HCT116 (cell line): ENCODE results near the gene SKA1. TPM values are rescaled to one million over a fixed set of nuclear protein-coding genes. Genes with fewer than 3 reads are reported as not detected.

Experiments used
- ATAC-seq: fragments of 200-7000 bp; cut with Tn5 transposase; 2 replicates; pipeline ENCODE4 v1.9.1; 2020; ENCODE audit warnings: mild to moderate bottlenecking, moderate library complexity
- BruUV-seq: library from RNA; stranded (reverse); fragments of 400-500 nt; replicated peaks from 2 replicates; lab custom pipeline; 2021; lab: Mats Ljungman, UMichigan
- CTCF ChIA-PET: fragments of 300-600 bp; sonication (Branson Sonifier 250); formaldehyde crosslinking; loops from one replicate; lab custom pipeline; 2021; ENCODE audit warnings: antibody characterized with exemption; lab: Charles Lee
- POLR2A ChIA-PET: fragments of 300-600, 350-600 bp; sonication (Branson Sonifier 250); formaldehyde crosslinking; loops from one replicate; lab custom pipeline; 2021; ENCODE audit warnings: antibody characterized with exemption; lab: Charles Lee
- RAD21 ChIA-PET, 2 experiments: fragments of 300-600 bp; sonication (Branson Sonifier 250); formaldehyde crosslinking; loops; one replicate each; lab custom pipeline; 2023; ENCODE audit warnings: low total read pairs in 2 of 2; ENCODE audit not compliant: uncharacterized antibody in 2 of 2, unreplicated experiment in 2 of 2, low non-redundant PET in 1 of 2; lab: Charles Lee
- DNase-seq: peaks from one replicate; pipeline ENCODE4 v3.0.0-alpha.2; 2010; ENCODE audit warnings: low read depth, low spot score
- H2AFZ ChIP-seq: fragments of 200-600 bp; shearing (Covaris generic), sonication (generic); 2 replicates; pipeline ENCODE4 v1.6.1; 2017; ENCODE audit warnings: low read depth, mixed run types, mixed read lengths, antibody characterized with exemption, low read length; ENCODE audit not compliant: poor library complexity, severe bottlenecking
- H3K27ac ChIP-seq: 2 replicates; pipeline ENCODE4 v1.5.1; 2012; ENCODE audit warnings: low read depth, low read length
- H3K27me3 ChIP-seq: fragments of 200-600 bp; sonication (generic); 2 replicates; pipeline ENCODE4 v1.6.1; 2016; ENCODE audit warnings: mixed run types, low read length, mixed read lengths; ENCODE audit not compliant: insufficient read depth
- H3K36me3 ChIP-seq, 2 experiments: fragments of 200-500 bp in 1 of 2; fragments of 200-600 bp in 1 of 2; sonication (Bioruptor generic) in 1 of 2; sonication (generic) in 1 of 2; 2 replicates each; pipeline versions ENCODE4 v1.5.1 to v1.6.1; 2014 to 2016; ENCODE audit warnings: low read length in 2 of 2, inconsistent platforms in 1 of 2, mixed read lengths in 1 of 2, mixed run types in 1 of 2; ENCODE audit not compliant: insufficient read depth in 2 of 2, control insufficient read depth in 1 of 2
- H3K4me1 ChIP-seq, 2 experiments: fragments of 200-600 bp in 1 of 2; sonication (generic) in 1 of 2; 2 replicates each; pipeline versions ENCODE4 v1.5.1 to v1.6.1; 2012 to 2017; ENCODE audit warnings: low read length in 2 of 2, inconsistent platforms in 1 of 2, mild to moderate bottlenecking in 1 of 2, mixed read lengths in 1 of 2, mixed run types in 1 of 2, moderate library complexity in 1 of 2; ENCODE audit not compliant: insufficient read depth in 2 of 2, control insufficient read depth in 1 of 2
- H3K4me2 ChIP-seq: fragments of 200-600 bp; sonication (generic); 2 replicates; pipeline ENCODE4 v1.6.1; 2017; ENCODE audit warnings: mixed run types, low read length, mixed read lengths
- H3K4me3 ChIP-seq, 2 experiments: fragments of 200-600 bp in 1 of 2; sonication (generic) in 1 of 2; replicated peaks in 1 of 2; 2 replicates each; pipeline ENCODE4 v1.5.1; 2011 to 2016; ENCODE audit warnings: low read length in 2 of 2, control low read depth in 1 of 2, low read depth in 1 of 2, mild to moderate bottlenecking in 1 of 2, mixed read lengths in 1 of 2, mixed run types in 1 of 2
- H3K79me2 ChIP-seq: fragments of 200-600 bp; sonication (generic); 2 replicates; pipeline ENCODE4 v1.6.1; 2017; ENCODE audit warnings: mild to moderate bottlenecking, mixed run types, low read length, moderate library complexity, mixed read lengths; ENCODE audit not compliant: insufficient read depth
- H3K9ac ChIP-seq: fragments of 200-600 bp; sonication (generic); 2 replicates; pipeline ENCODE4 v1.6.1; 2016; ENCODE audit warnings: low read length, mixed read lengths
- H3K9me2 ChIP-seq: fragments of 200-600 bp; sonication (generic), shearing (Covaris generic); 2 replicates; pipeline ENCODE4 v1.6.1; 2017; ENCODE audit warnings: mixed run types, mild to moderate bottlenecking, moderate library complexity; ENCODE audit not compliant: insufficient read depth
- H3K9me3 ChIP-seq, 2 experiments: fragments of 200-500 bp in 1 of 2; fragments of 200-600 bp in 1 of 2; sonication (Bioruptor generic) in 1 of 2; sonication (generic) in 1 of 2; 2 replicates each; pipeline ENCODE4 v1.6.1; 2014 to 2017; ENCODE audit warnings: low read length in 2 of 2, mixed read lengths in 2 of 2, inconsistent platforms in 1 of 2, low read depth in 1 of 2, mild to moderate bottlenecking in 1 of 2, mixed run types in 1 of 2, moderate library complexity in 1 of 2; ENCODE audit not compliant: control insufficient read depth in 1 of 2, insufficient read depth in 1 of 2
- H4K20me1 ChIP-seq: fragments of 200-600 bp; sonication (generic), shearing (Covaris generic); 2 replicates; pipeline ENCODE4 v1.6.1; 2017; ENCODE audit warnings: mixed run types, mild to moderate bottlenecking, moderate library complexity; ENCODE audit not compliant: insufficient read depth
- EZH2phosphoT487 ChIP-seq: fragments of 200-600 bp; IDR thresholded peaks from 2 replicates; pipeline ENCODE4 v1.6.1; 2018; ENCODE audit warnings: antibody characterized with exemption, borderline replicate concordance
- intact Hi-C: fragments of 100-400 bp; cut with micrococcal nuclease; formaldehyde crosslinking; loops from 2 replicates; pipeline ENCODE4 v1.10.0; 2022
- total RNA-seq: library from RNA; stranded (reverse); gene quantifications from one replicate; pipeline ENCODE4 v1.2.1, GENCODE V29; 2021; ENCODE audit not compliant: unreplicated experiment
- TF ChIP-seq, protein P1 (sequence below): IDR thresholded peaks from 2 replicates; pipeline ENCODE4 v1.6.1; 2011; ENCODE audit warnings: mild to moderate bottlenecking, low read length, moderate library complexity; ENCODE audit not compliant: insufficient replicate concordance; ENCODE audit errors: extremely low read depth
- TF ChIP-seq, protein P2 (sequence below): IDR thresholded peaks from 2 replicates; pipeline ENCODE4 v1.6.1; 2012
- TF ChIP-seq, protein P3 (sequence below): IDR thresholded peaks from 2 replicates; pipeline ENCODE4 v1.6.1; 2012; ENCODE audit warnings: low read depth

The SKA1 gene
- total RNA-seq, 1 experiment from 2014 or later = 34.5 TPM

DNA sequence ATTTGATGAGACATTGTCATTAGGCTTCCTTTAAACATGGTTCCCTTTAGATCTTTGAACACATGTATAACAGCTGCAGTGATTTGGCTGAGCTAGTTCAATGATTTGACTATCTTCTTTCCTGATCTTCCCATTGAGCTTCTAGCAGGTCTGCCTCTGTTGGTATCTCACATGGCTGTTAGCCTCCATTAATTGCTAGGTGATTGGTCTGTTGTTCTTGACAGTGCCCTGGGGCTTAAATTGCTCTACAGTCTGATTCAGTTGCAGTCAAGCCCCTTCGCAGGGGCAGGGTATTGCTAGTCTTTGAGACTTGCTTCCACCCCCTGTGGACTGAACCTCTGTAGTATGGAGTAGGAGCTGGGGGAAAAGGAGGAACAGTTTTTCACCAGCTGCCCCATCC, 24.1 kb downstream of the SKA1 start:
- TF ChIP-seq, protein P1, sequence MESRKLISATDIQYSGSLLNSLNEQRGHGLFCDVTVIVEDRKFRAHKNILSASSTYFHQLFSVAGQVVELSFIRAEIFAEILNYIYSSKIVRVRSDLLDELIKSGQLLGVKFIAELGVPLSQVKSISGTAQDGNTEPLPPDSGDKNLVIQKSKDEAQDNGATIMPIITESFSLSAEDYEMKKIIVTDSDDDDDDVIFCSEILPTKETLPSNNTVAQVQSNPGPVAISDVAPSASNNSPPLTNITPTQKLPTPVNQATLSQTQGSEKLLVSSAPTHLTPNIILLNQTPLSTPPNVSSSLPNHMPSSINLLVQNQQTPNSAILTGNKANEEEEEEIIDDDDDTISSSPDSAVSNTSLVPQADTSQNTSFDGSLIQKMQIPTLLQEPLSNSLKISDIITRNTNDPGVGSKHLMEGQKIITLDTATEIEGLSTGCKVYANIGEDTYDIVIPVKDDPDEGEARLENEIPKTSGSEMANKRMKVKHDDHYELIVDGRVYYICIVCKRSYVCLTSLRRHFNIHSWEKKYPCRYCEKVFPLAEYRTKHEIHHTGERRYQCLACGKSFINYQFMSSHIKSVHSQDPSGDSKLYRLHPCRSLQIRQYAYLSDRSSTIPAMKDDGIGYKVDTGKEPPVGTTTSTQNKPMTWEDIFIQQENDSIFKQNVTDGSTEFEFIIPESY = no peak
- no peak for TF ChIP-seq EZH2phosphoT487
- TF ChIP-seq, protein P2, sequence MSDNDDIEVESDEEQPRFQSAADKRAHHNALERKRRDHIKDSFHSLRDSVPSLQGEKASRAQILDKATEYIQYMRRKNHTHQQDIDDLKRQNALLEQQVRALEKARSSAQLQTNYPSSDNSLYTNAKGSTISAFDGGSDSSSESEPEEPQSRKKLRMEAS = no peak
- TF ChIP-seq, protein P3, sequence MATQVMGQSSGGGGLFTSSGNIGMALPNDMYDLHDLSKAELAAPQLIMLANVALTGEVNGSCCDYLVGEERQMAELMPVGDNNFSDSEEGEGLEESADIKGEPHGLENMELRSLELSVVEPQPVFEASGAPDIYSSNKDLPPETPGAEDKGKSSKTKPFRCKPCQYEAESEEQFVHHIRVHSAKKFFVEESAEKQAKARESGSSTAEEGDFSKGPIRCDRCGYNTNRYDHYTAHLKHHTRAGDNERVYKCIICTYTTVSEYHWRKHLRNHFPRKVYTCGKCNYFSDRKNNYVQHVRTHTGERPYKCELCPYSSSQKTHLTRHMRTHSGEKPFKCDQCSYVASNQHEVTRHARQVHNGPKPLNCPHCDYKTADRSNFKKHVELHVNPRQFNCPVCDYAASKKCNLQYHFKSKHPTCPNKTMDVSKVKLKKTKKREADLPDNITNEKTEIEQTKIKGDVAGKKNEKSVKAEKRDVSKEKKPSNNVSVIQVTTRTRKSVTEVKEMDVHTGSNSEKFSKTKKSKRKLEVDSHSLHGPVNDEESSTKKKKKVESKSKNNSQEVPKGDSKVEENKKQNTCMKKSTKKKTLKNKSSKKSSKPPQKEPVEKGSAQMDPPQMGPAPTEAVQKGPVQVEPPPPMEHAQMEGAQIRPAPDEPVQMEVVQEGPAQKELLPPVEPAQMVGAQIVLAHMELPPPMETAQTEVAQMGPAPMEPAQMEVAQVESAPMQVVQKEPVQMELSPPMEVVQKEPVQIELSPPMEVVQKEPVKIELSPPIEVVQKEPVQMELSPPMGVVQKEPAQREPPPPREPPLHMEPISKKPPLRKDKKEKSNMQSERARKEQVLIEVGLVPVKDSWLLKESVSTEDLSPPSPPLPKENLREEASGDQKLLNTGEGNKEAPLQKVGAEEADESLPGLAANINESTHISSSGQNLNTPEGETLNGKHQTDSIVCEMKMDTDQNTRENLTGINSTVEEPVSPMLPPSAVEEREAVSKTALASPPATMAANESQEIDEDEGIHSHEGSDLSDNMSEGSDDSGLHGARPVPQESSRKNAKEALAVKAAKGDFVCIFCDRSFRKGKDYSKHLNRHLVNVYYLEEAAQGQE = no peak
- H2AFZ ChIP-seq = no peak overlapping the region
- no peak overlapping the region for H3K4me2 ChIP-seq
- ChIA-PET POLR2A (interaction anchor here (1.0 kb wide), 1 partner anchor 24 kb away, joined by 3 read pairs; the partner anchor contains the start of gene SKA1), CTCF (no interaction called here), RAD21 (no interaction called here)
- H3K4me1 ChIP-seq = peaks cover 0 to 6% of the 10 kb centered on the region in 2 experiments; a peak in 1 of 4 replicates
- H4K20me1 ChIP-seq = no peaks in the 10 kb centered on the region
- H3K9me3 ChIP-seq = no peaks in the 10 kb centered on the region
- DNase-seq (no peak), ATAC-seq (no peak)
- no peaks in the 10 kb centered on the region for H3K9me2 ChIP-seq
- no peak overlapping the region for H3K4me3 ChIP-seq
- H3K27ac ChIP-seq = no peak overlapping the region
- BruUV-seq = no TSS peak
- H3K27me3 ChIP-seq = no peaks in the 10 kb centered on the region
- H3K36me3 ChIP-seq = no peaks in the 10 kb centered on the region; a peak in 1 of 4 replicates
- no peak overlapping the region for H3K9ac ChIP-seq
- intact Hi-C loops = no loop called here
- H3K79me2 ChIP-seq = no peaks in the 10 kb centered on the region
